K562 (cell line): Measurements from ENCODE around the gene SLC18B1. TPM values are rescaled to one million over a fixed set of nuclear protein-coding genes. Genes with fewer than 3 reads are reported as not detected.

Experiments used
- ATAC-seq: fragments of 200-7000 bp; cut with Tn5 transposase; 3 replicates; pipeline ENCODE4 v1.9.1; 2020; ENCODE audit warnings: moderate library complexity
- BruUV-seq: library from RNA; stranded (reverse); fragments of 400-500 nt; replicated peaks from 2 replicates; lab custom pipeline; 2021; lab: Mats Ljungman, UMichigan
- CTCF ChIA-PET: fragments of 300-600 bp; formaldehyde crosslinking; extraction: SDS; loops from one replicate; lab custom pipeline; 2021; ENCODE audit warnings: low intra/inter-chr PET ratio; lab: Yijun Ruan, JAX
- POLR2A ChIA-PET: fragments of 300-600, 350-650 bp; sonication (Branson Sonifier 250); formaldehyde crosslinking; extraction: SDS; loops from one replicate; lab custom pipeline; 2021; ENCODE audit warnings: antibody characterized with exemption, inconsistent platforms; lab: Yijun Ruan, JAX
- DNase-seq, 4 experiments: peaks; one replicate each; pipeline versions ENCODE4 v3.0.0 to v3.0.0-alpha.2; 2011 to 2018; ENCODE audit warnings: low spot score in 3 of 4, mixed read lengths in 3 of 4; ENCODE audit errors: extremely low read depth in 1 of 4
- FAIRE-seq: peaks from 2 replicates; lab custom pipeline; 2011; peaks lifted over from hg19 to GRCh38; lab: Jason Lieb, UNC
- H2AFZ ChIP-seq: 2 replicates; pipeline ENCODE4 v1.6.0; 2011; ENCODE audit warnings: low read depth, low read length, control low read depth, inconsistent platforms
- H3K27ac ChIP-seq: fragments of 200-600 bp; 3 replicates; pipeline ENCODE4 v1.8.0; 2011; ENCODE audit warnings: low read depth, mild to moderate bottlenecking, control low read depth, inconsistent platforms, low read length, moderate library complexity, mixed read lengths; ENCODE audit errors: extremely low read depth
- H3K27me3 ChIP-seq, 2 experiments: fragments of 300-600 bp in 1 of 2; 2 replicates in 1 of 2; 3 replicates in 1 of 2; pipeline versions ENCODE4 v1.6.0 to v1.8.0; 2011; ENCODE audit warnings: inconsistent platforms in 2 of 2, low read length in 2 of 2, mild to moderate bottlenecking in 1 of 2, mixed read lengths in 1 of 2, moderate library complexity in 1 of 2; ENCODE audit not compliant: control insufficient read depth in 2 of 2, insufficient read depth in 2 of 2
- H3K36me3 ChIP-seq: fragments of 300-600 bp; 3 replicates; pipeline ENCODE4 v1.8.0; 2011; ENCODE audit warnings: mild to moderate bottlenecking, low read length, inconsistent platforms; ENCODE audit not compliant: control insufficient read depth, insufficient read depth
- H3K4me1 ChIP-seq, 2 experiments: fragments of 200-600 bp in 1 of 2; replicated peaks in 1 of 2; 2 replicates in 1 of 2; 3 replicates in 1 of 2; pipeline versions ENCODE4 v1.5.1 to v1.8.0; 2011; ENCODE audit warnings: inconsistent platforms in 2 of 2, low read length in 2 of 2, mild to moderate bottlenecking in 1 of 2, mixed read lengths in 1 of 2, moderate library complexity in 1 of 2; ENCODE audit not compliant: control insufficient read depth in 2 of 2, insufficient read depth in 2 of 2
- H3K4me2 ChIP-seq: 2 replicates; pipeline ENCODE4 v1.6.1; 2011; ENCODE audit warnings: low read length, control low read depth, inconsistent platforms, mixed read lengths; ENCODE audit not compliant: insufficient read depth
- H3K4me3 ChIP-seq: fragments of 200-600 bp; sonication (generic), shearing (Covaris generic); 2 replicates; pipeline ENCODE4 v1.5.1; 2016; ENCODE audit warnings: control low read depth, inconsistent platforms
- H3K79me2 ChIP-seq: fragments of 200-600 bp; 3 replicates; pipeline ENCODE4 v1.8.0; 2011; ENCODE audit warnings: low read length, inconsistent platforms; ENCODE audit not compliant: control insufficient read depth, insufficient read depth
- H3K9ac ChIP-seq, 2 experiments: 2 replicates each; pipeline versions ENCODE4 v1.6.0 to v1.6.1; 2011; ENCODE audit warnings: low read depth in 2 of 2, low read length in 2 of 2, control low read depth in 1 of 2, inconsistent platforms in 1 of 2, mild to moderate bottlenecking in 1 of 2, mixed read lengths in 1 of 2; ENCODE audit not compliant: insufficient read depth in 1 of 2
- H3K9me1 ChIP-seq: one replicate; pipeline ENCODE4 v1.6.0; 2011; ENCODE audit warnings: inconsistent platforms, mild to moderate bottlenecking, low read length, moderate library complexity; ENCODE audit not compliant: control insufficient read depth, insufficient read depth
- H3K9me3 ChIP-seq: replicated peaks from 2 replicates; pipeline ENCODE4 v1.5.1; 2011; ENCODE audit warnings: low read depth, low read length, inconsistent platforms; ENCODE audit not compliant: control insufficient read depth, insufficient read depth
- H4K20me1 ChIP-seq: replicated peaks from 2 replicates; pipeline ENCODE4 v1.6.1; 2011; ENCODE audit warnings: low read length, inconsistent platforms, mixed read lengths; ENCODE audit not compliant: control insufficient read depth, insufficient read depth
- CAMTA2 ChIP-seq: fragments of 250-450 bp; sonication (Bioruptor Pico); conservative IDR thresholded peaks from 2 replicates; pipeline ENCODE4 v1.5.1; 2022
- HDAC1 ChIP-seq, 2 experiments: fragments of 450-650 bp; IDR thresholded peaks; 2 replicates each; pipeline ENCODE4 v1.6.1; 2016 to 2017; ENCODE audit warnings: inconsistent platforms in 1 of 2, mild to moderate bottlenecking in 1 of 2, moderate library complexity in 1 of 2
- HDAC8 ChIP-seq: fragments of 450-650 bp; IDR thresholded peaks from 2 replicates; pipeline ENCODE4 v1.6.1; 2016; ENCODE audit warnings: mild to moderate bottlenecking, missing genetic modification characterization, moderate library complexity, missing compliant biosample characterization
- HIVEP1 ChIP-seq: fragments of 250-450 bp; sonication (Bioruptor Pico); IDR thresholded peaks from 2 replicates; pipeline ENCODE4 v1.4.0; 2020; ENCODE audit warnings: mild to moderate bottlenecking
- ILF3 ChIP-seq: fragments of 450-650 bp; IDR thresholded peaks from 2 replicates; pipeline ENCODE4 v1.6.1; 2018; ENCODE audit warnings: antibody characterized with exemption, mild to moderate bottlenecking, moderate library complexity, borderline replicate concordance
- ILK ChIP-seq: fragments of 450-650 bp; IDR thresholded peaks from 2 replicates; pipeline ENCODE4 v1.6.1; 2016; ENCODE audit warnings: missing genetic modification characterization, low read depth, mild to moderate bottlenecking, missing compliant biosample characterization, moderate library complexity, borderline replicate concordance
- JUNB ChIP-seq: fragments of 450-650 bp; formaldehyde crosslinking; conservative IDR thresholded peaks from 2 replicates; pipeline ENCODE4 v1.4.0; 2020; ENCODE audit warnings: mild to moderate bottlenecking
- L3MBTL2 ChIP-seq: fragments of 450-650 bp; IDR thresholded peaks from 2 replicates; pipeline ENCODE4 v1.6.1; 2016; ENCODE audit warnings: mild to moderate bottlenecking, moderate library complexity
- MAFF ChIP-seq: IDR thresholded peaks from 2 replicates; pipeline ENCODE4 v1.6.1; 2012; ENCODE audit warnings: low read length, improper control_type of control experiment
- MAFG ChIP-seq: fragments of 450-650 bp; conservative IDR thresholded peaks from 2 replicates; pipeline ENCODE4 v1.6.1; 2016; ENCODE audit warnings: missing genetic modification characterization, missing compliant biosample characterization
- MTA2 ChIP-seq: fragments of 450-650 bp; IDR thresholded peaks from 2 replicates; pipeline ENCODE4 v1.6.1; 2016; ENCODE audit warnings: low read depth
- MTF1 ChIP-seq: fragments of 250-450 bp; sonication (Bioruptor Pico); IDR thresholded peaks from 2 replicates; pipeline ENCODE4 v1.9.0; 2021; ENCODE audit warnings: moderate library complexity, mild to moderate bottlenecking, inconsistent platforms, borderline replicate concordance
- NFE2L1 ChIP-seq: fragments of 450-650 bp; IDR thresholded peaks from 2 replicates; pipeline ENCODE4 v1.6.1; 2016; ENCODE audit warnings: missing genetic modification characterization, low read depth, mild to moderate bottlenecking, missing compliant biosample characterization, moderate library complexity, borderline replicate concordance
- NFYB ChIP-seq: IDR thresholded peaks from 2 replicates; pipeline ENCODE4 v1.6.1; 2011; ENCODE audit warnings: mild to moderate bottlenecking, moderate library complexity; ENCODE audit not compliant: insufficient read length; ENCODE audit errors: extremely low read depth
- PTRF ChIP-seq: fragments of 450-650 bp; IDR thresholded peaks from 2 replicates; pipeline ENCODE4 v1.6.1; 2016; ENCODE audit warnings: mild to moderate bottlenecking, missing genetic modification characterization, missing compliant biosample characterization
- RBM25 ChIP-seq: fragments of 200-400 bp; formaldehyde crosslinking; IDR thresholded peaks from 2 replicates; pipeline ENCODE4 v1.6.1; 2018; ENCODE audit warnings: low read length, low read depth, moderate library complexity; ENCODE audit not compliant: severe bottlenecking
- RCOR1 ChIP-seq, 2 experiments: IDR thresholded peaks; 2 replicates each; pipeline ENCODE4 v1.6.1; 2012; ENCODE audit warnings: low read depth in 2 of 2, low read length in 2 of 2, borderline replicate concordance in 1 of 2, improper control_type of control experiment in 1 of 2
- TAF15 ChIP-seq: fragments of 200-400 bp; formaldehyde crosslinking; IDR thresholded peaks from 2 replicates; pipeline ENCODE4 v1.6.1; 2017; ENCODE audit warnings: mild to moderate bottlenecking, low read depth, low read length, moderate library complexity
- ZNF133 ChIP-seq: fragments of 250-450 bp; sonication (Bioruptor Pico); IDR thresholded peaks from 2 replicates; pipeline ENCODE4 v1.4.0; 2020; ENCODE audit warnings: mild to moderate bottlenecking
- ZNF165 ChIP-seq: fragments of 250-450 bp; sonication (Bioruptor Pico); IDR thresholded peaks from 2 replicates; pipeline ENCODE4 v1.4.0; 2020; ENCODE audit warnings: borderline replicate concordance
- ZNF253 ChIP-seq: fragments of 250-450 bp; sonication (Bioruptor Pico); conservative IDR thresholded peaks from 2 replicates; pipeline ENCODE4 v1.6.1; 2021; ENCODE audit warnings: mild to moderate bottlenecking
- WGBS: fragments of 100-300 bp; shearing (Covaris generic); methylation state at CpG from one replicate; pipeline ENCODE4 v1.1.6; 2016; ENCODE audit warnings: low coverage, mixed read lengths; ENCODE audit not compliant: insufficient coverage; ENCODE audit errors: missing lambda C conversion rate; 5-methylcytosine and 5-hydroxymethylcytosine counted together
- in situ Hi-C: fragments of 300-500 bp; cut with MboI; formaldehyde crosslinking; loops from 4 replicates; pipeline ENCODE4 v1.15.0; 2018; ENCODE audit warnings: inconsistent platforms, mixed read lengths
- intact Hi-C: fragments of 100-400 bp; cut with micrococcal nuclease; formaldehyde crosslinking; loops from 2 replicates; pipeline ENCODE4 v1.14.2; 2022
- polyA plus RNA-seq, 8 experiments: library from polyadenylated mRNA; depleted of rRNA in 4 of 8; stranded (reverse) in 5 of 8; unstranded in 3 of 8; fragments of >200 nt; fragmentation: Nextera tagmentation in 2 of 8; fragmentation: Illumina TruSeq in 1 of 8; extraction: Ambion mirVana in 2 of 8; extraction: Trizol in 1 of 8; gene quantifications; 2 replicates each; pipeline versions ENCODE4 v1.2.1 to v1.2.3, GENCODE V29; 2011 to 2014; ENCODE audit warnings: inconsistent platforms in 1 of 8, missing spikeins in 1 of 8
- total RNA-seq, 7 experiments: library from RNA; depleted of rRNA in 6 of 7; stranded (reverse); fragments of >200 nt in 6 of 7; fragmentation: Illumina TruSeq in 2 of 7; extraction: Trizol in 2 of 7; gene quantifications; 2 replicates each; pipeline versions ENCODE4 v1.2.1 to v1.2.3, GENCODE V29; 2011 to 2021; ENCODE audit warnings: low replicate concordance in 1 of 7
- TF ChIP-seq, protein P1 (sequence below): fragments of 250-450 bp; sonication (Bioruptor Pico); IDR thresholded peaks from 2 replicates; pipeline ENCODE4 v1.8.0; 2022; ENCODE audit warnings: inconsistent platforms
- TF ChIP-seq, protein P2 (sequence below): sonication (generic); formaldehyde crosslinking; IDR thresholded peaks from 2 replicates; pipeline ENCODE4 v1.8.0; 2022; ENCODE audit warnings: missing genetic modification reagents, mild to moderate bottlenecking, borderline replicate concordance

Gene SLC18B1
- total and polyA plus RNA-seq, 9 of the 15 experiments (the other 6 are each of a cell fraction or from before 2014, with no cell fraction given), result 10.4 to 49.1 (median 32.0) TPM

DNA sequence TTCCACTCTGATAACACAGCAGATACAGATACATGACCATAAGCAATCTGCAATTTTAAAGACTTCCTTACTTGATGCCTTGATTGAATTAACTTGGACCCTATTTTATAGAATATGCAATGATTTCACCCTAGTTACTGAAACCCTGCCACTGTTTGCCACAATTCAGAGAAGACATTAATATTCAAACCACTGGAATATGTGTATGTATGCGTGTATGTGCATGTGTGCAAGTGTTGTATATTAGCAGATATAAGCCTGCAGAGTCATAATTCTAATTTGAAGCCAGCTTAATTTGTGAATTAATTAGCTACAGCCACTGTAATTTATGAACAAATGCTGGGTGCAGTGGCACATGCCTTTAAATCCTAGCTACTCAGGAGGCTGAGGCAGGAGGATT lies 50.0 kb downstream of the SLC18B1 start (continued):
- TF ChIP-seq, protein P1, sequence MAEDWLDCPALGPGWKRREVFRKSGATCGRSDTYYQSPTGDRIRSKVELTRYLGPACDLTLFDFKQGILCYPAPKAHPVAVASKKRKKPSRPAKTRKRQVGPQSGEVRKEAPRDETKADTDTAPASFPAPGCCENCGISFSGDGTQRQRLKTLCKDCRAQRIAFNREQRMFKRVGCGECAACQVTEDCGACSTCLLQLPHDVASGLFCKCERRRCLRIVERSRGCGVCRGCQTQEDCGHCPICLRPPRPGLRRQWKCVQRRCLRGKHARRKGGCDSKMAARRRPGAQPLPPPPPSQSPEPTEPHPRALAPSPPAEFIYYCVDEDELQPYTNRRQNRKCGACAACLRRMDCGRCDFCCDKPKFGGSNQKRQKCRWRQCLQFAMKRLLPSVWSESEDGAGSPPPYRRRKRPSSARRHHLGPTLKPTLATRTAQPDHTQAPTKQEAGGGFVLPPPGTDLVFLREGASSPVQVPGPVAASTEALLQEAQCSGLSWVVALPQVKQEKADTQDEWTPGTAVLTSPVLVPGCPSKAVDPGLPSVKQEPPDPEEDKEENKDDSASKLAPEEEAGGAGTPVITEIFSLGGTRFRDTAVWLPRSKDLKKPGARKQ (CRISPR knock-in tag), result no peak
- TF ChIP-seq, protein P2, sequence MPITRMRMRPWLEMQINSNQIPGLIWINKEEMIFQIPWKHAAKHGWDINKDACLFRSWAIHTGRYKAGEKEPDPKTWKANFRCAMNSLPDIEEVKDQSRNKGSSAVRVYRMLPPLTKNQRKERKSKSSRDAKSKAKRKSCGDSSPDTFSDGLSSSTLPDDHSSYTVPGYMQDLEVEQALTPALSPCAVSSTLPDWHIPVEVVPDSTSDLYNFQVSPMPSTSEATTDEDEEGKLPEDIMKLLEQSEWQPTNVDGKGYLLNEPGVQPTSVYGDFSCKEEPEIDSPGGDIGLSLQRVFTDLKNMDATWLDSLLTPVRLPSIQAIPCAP (CRISPR knock-in tag), result no peak
- TF ChIP-seq HDAC8 (tag), result no peak
- TF ChIP-seq HIVEP1 (CRISPR knock-in tag), result no peak
- TF ChIP-seq MAFG (tag), result no peak
- no peak for TF ChIP-seq MTF1 (CRISPR knock-in tag)

DNA sequence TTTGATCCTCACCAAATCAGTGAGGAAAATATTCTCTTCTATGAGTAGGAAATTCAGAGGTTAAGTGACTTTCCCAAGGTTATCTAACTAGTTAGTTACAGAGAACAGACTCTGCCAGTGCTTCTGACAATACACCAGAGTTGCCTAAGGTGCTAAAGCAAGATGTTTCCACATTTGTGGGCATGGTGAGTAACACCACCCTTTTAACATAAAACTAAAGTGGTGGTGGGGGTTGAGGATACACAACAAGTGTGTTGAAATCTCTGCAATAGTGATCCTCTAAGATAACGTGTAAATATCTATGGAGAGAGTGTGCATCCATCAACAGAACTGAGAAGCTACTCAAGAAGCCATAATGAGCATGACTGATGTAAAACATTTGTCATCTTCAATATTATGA lies 52.4 kb downstream of the SLC18B1 start:
- intact Hi-C loops, result no loop called here
- DNase-seq (no peak), ATAC-seq (no peak)

More for the DNA sequence above, 52.4 kb downstream of the SLC18B1 start:
- H3K36me3 ChIP-seq, result no peaks in the 10 kb centered on the region
- no peaks in the 10 kb centered on the region for H3K79me2 ChIP-seq
- in situ Hi-C loops, result no loop called here
- ChIA-PET POLR2A (no interaction called here), CTCF (no interaction called here)
- no peaks in the 10 kb centered on the region for H3K4me1 ChIP-seq
- H3K4me2 ChIP-seq, result no peak overlapping the region
- no peaks in the 10 kb centered on the region for H3K9me3 ChIP-seq
- no peak overlapping the region for H3K4me3 ChIP-seq
- 0% methylated on average over 1 of the region's 1 CpG for WGBS
- H3K27me3 ChIP-seq, result no peaks in the 10 kb centered on the region; a peak in 1 of 5 replicates
- H4K20me1 ChIP-seq, result no peaks in the 10 kb centered on the region
- no peak overlapping the region for H2AFZ ChIP-seq
- no peaks in the 10 kb centered on the region for H3K9me1 ChIP-seq
- no TSS peak for BruUV-seq
- FAIRE-seq, result no peak
- H3K27ac ChIP-seq, result no peak overlapping the region
- H3K9ac ChIP-seq, result no peak overlapping the region
- TF ChIP-seq ZNF133 (CRISPR knock-in tag), result no peak
- TF ChIP-seq RBM25, result no peak
- no peak for TF ChIP-seq PTRF (tag)
- no peak for TF ChIP-seq L3MBTL2
- no peak for TF ChIP-seq TAF15
- no peak for TF ChIP-seq MTA2
- no peak for TF ChIP-seq NFYB
- TF ChIP-seq RCOR1 (IDR thresholded peaks at IDR 0.05; ENCODE audit: borderline replicate concordance in 1 of 2, low read depth in 2 of 2, low read length in 2 of 2), result no peak
- no peak for TF ChIP-seq ZNF165 (CRISPR knock-in tag)
- TF ChIP-seq ILK, result no peak
- TF ChIP-seq ZNF253, result no peak
- no peak for TF ChIP-seq JUNB (CRISPR knock-in tag)
- TF ChIP-seq HDAC1 (IDR thresholded peaks at IDR 0.05), result no peak
- no peak for TF ChIP-seq NFE2L1 (tag)
- no peak for TF ChIP-seq MAFF
- no peak for TF ChIP-seq ILF3
- no peak for TF ChIP-seq CAMTA2 (CRISPR knock-in tag)
